ENCODE results near the gene WIPI1. TPM values are rescaled to one million over a fixed set of nuclear protein-coding genes. Genes with fewer than 3 reads are reported as not detected.

The WIPI1 gene
- total and polyA plus RNA-seq, 2 donors: 6.8 to 17.8 TPM

GRCh38 chr17:68462381-68463210 lies 5.3 kb upstream of the WIPI1 start:
- Histone ChIP-seq H3K4me1 (ENCODE audit: control insufficient read depth in 2 of 2, insufficient read depth in 2 of 2, low read length in 2 of 2) (peaks cover 5 to 45% of the 10 kb centered on the region in 2 donors), H3K4me3 (ENCODE audit: low read length in 2 of 2) (no peak overlapping the region), H3K27ac (ENCODE audit: low read depth in 1 of 2, low read length in 1 of 2) (no peak overlapping the region), H3K27me3 (ENCODE audit: control insufficient read depth in 2 of 2, insufficient read depth in 1 of 2, low read length in 1 of 2) (no peaks in the 10 kb centered on the region), H3K36me3 (ENCODE audit: control insufficient read depth in 2 of 2, insufficient read depth in 2 of 2, low read length in 1 of 2) (no peaks in the 10 kb centered on the region), H3K9me3 (ENCODE audit: control insufficient read depth in 2 of 2, insufficient read depth in 1 of 2, low read length in 1 of 2) (no peaks in the 10 kb centered on the region)
- WGBS: 49% methylated on average over 15 of the region's 15 CpGs
- peak; percentile 58 to 93 (median 89) for DNase-seq (ENCODE audit: low read depth in 6 of 9, low spot score in 9 of 9)

- Histone ChIP-seq H3K4me1 (ENCODE audit: control insufficient read depth in 2 of 2, insufficient read depth in 2 of 2, low read length in 2 of 2) (peaks cover 7 to 51% of the 10 kb centered on the region in 2 donors), H3K27ac (ENCODE audit: low read depth in 1 of 2, low read length in 1 of 2) (no peak overlapping the region), H3K27me3 (ENCODE audit: control insufficient read depth in 2 of 2, insufficient read depth in 1 of 2, low read length in 1 of 2) (peaks cover 0 to 3% of the 10 kb centered on the region in 2 donors), H3K9me3 (ENCODE audit: control insufficient read depth in 2 of 2, insufficient read depth in 1 of 2, low read length in 1 of 2) (no peaks in the 10 kb centered on the region), H3K4me3 (ENCODE audit: low read length in 2 of 2) (no peak overlapping the region), H3K36me3 (ENCODE audit: control insufficient read depth in 2 of 2, insufficient read depth in 2 of 2, low read length in 1 of 2) (no peaks in the 10 kb centered on the region)
- WGBS: 13% methylated on average over 5 of the region's 5 CpGs
- peak in 1 of 9 donors; percentile 31 for DNase-seq (ENCODE audit: low read depth in 6 of 9, low spot score in 9 of 9)
These were observed 4.3 kb upstream of the WIPI1 start for GRCh38 chr17:68461589-68461988.

- Histone ChIP-seq H3K4me3 (ENCODE audit: low read length in 2 of 2) (no peak overlapping the region), H3K9me3 (ENCODE audit: control insufficient read depth in 2 of 2, insufficient read depth in 1 of 2, low read length in 1 of 2) (no peaks in the 10 kb centered on the region), H3K27me3 (ENCODE audit: control insufficient read depth in 2 of 2, insufficient read depth in 1 of 2, low read length in 1 of 2) (peaks cover under 1 to 8% of the 10 kb centered on the region in 2 donors), H3K4me1 (ENCODE audit: control insufficient read depth in 2 of 2, insufficient read depth in 2 of 2, low read length in 2 of 2) (peaks cover 10 to 55% of the 10 kb centered on the region in 2 donors), H3K36me3 (ENCODE audit: control insufficient read depth in 2 of 2, insufficient read depth in 2 of 2, low read length in 1 of 2) (no peaks in the 10 kb centered on the region), H3K27ac (ENCODE audit: low read depth in 1 of 2, low read length in 1 of 2) (peak overlapping the region in 1 of 2 donors; percentile 37)
- no peak for DNase-seq (ENCODE audit: low read depth in 6 of 9, low spot score in 9 of 9)
- 99% methylated on average over 1 of the region's 1 CpG for WGBS
These were observed 3.8 kb upstream of the WIPI1 start for GRCh38 chr17:68461122-68461539.

- peak in 1 of 9 donors; percentile 71 for DNase-seq (ENCODE audit: low read depth in 6 of 9, low spot score in 9 of 9)
- peaks cover 10 to 51% of the 10 kb centered on the region in 2 donors for H3K4me1 ChIP-seq (ENCODE audit: control insufficient read depth in 2 of 2, insufficient read depth in 2 of 2, low read length in 2 of 2)
- H3K36me3 ChIP-seq (ENCODE audit: control insufficient read depth in 2 of 2, insufficient read depth in 2 of 2, low read length in 1 of 2): no peaks in the 10 kb centered on the region
- no peak overlapping the region for H3K4me3 ChIP-seq (ENCODE audit: low read length in 2 of 2)
- peak overlapping the region in 1 of 2 donors; percentile 37 for H3K27ac ChIP-seq (ENCODE audit: low read depth in 1 of 2, low read length in 1 of 2)
- no peaks in the 10 kb centered on the region for H3K9me3 ChIP-seq (ENCODE audit: control insufficient read depth in 2 of 2, insufficient read depth in 1 of 2, low read length in 1 of 2)
- H3K27me3 ChIP-seq (ENCODE audit: control insufficient read depth in 2 of 2, insufficient read depth in 1 of 2, low read length in 1 of 2): peaks cover 4 to 10% of the 10 kb centered on the region in 2 donors
These were observed 3.4 kb upstream of the WIPI1 start for GRCh38 chr17:68460715-68461114.

GRCh38 chr17:68460146-68460545 lies 2.9 kb upstream of the WIPI1 start:
- Histone ChIP-seq H3K27me3 (ENCODE audit: control insufficient read depth in 2 of 2, insufficient read depth in 1 of 2, low read length in 1 of 2) (peaks cover 8 to 10% of the 10 kb centered on the region in 2 donors), H3K36me3 (ENCODE audit: control insufficient read depth in 2 of 2, insufficient read depth in 2 of 2, low read length in 1 of 2) (no peaks in the 10 kb centered on the region), H3K4me1 (ENCODE audit: control insufficient read depth in 2 of 2, insufficient read depth in 2 of 2, low read length in 2 of 2) (peaks cover 10 to 51% of the 10 kb centered on the region in 2 donors), H3K27ac (ENCODE audit: low read depth in 1 of 2, low read length in 1 of 2) (peak overlapping the region in 1 of 2 donors; percentile 25), H3K4me3 (ENCODE audit: low read length in 2 of 2) (no peak overlapping the region), H3K9me3 (ENCODE audit: control insufficient read depth in 2 of 2, insufficient read depth in 1 of 2, low read length in 1 of 2) (no peaks in the 10 kb centered on the region)
- no peak for DNase-seq (ENCODE audit: low read depth in 6 of 9, low spot score in 9 of 9)
- 73% methylated on average over 2 of the region's 2 CpGs for WGBS

GRCh38 chr17:68459037-68459639 lies 1.8 kb upstream of the WIPI1 start:
- Histone ChIP-seq H3K27me3 (ENCODE audit: control insufficient read depth in 2 of 2, insufficient read depth in 1 of 2, low read length in 1 of 2) (peaks cover 9 to 10% of the 10 kb centered on the region in 2 donors), H3K9me3 (ENCODE audit: control insufficient read depth in 2 of 2, insufficient read depth in 1 of 2, low read length in 1 of 2) (no peaks in the 10 kb centered on the region), H3K4me3 (ENCODE audit: low read length in 2 of 2) (no peak overlapping the region), H3K27ac (ENCODE audit: low read depth in 1 of 2, low read length in 1 of 2) (no peak overlapping the region), H3K36me3 (ENCODE audit: control insufficient read depth in 2 of 2, insufficient read depth in 2 of 2, low read length in 1 of 2) (no peaks in the 10 kb centered on the region), H3K4me1 (ENCODE audit: control insufficient read depth in 2 of 2, insufficient read depth in 2 of 2, low read length in 2 of 2) (peaks cover 10 to 51% of the 10 kb centered on the region in 2 donors)
- DNase-seq (ENCODE audit: low read depth in 6 of 9, low spot score in 9 of 9): no peak
- 91% methylated on average over 1 of the region's 1 CpG for WGBS

GRCh38 chr17:68458260-68459036 lies 1.2 kb upstream of the WIPI1 start:
- 85% methylated on average over 12 of the region's 12 CpGs for WGBS
- peak overlapping the region; percentile 53 to 72 for H3K4me3 ChIP-seq (ENCODE audit: low read length in 2 of 2)
- peaks cover 10 to 51% of the 10 kb centered on the region in 2 donors for H3K4me1 ChIP-seq (ENCODE audit: control insufficient read depth in 2 of 2, insufficient read depth in 2 of 2, low read length in 2 of 2)
- H3K9me3 ChIP-seq (ENCODE audit: control insufficient read depth in 2 of 2, insufficient read depth in 1 of 2, low read length in 1 of 2): no peaks in the 10 kb centered on the region
- H3K27ac ChIP-seq (ENCODE audit: low read depth in 1 of 2, low read length in 1 of 2): peak overlapping the region; percentile 58 to 60
- no peak for DNase-seq (ENCODE audit: low read depth in 6 of 9, low spot score in 9 of 9)
- H3K36me3 ChIP-seq (ENCODE audit: control insufficient read depth in 2 of 2, insufficient read depth in 2 of 2, low read length in 1 of 2): no peaks in the 10 kb centered on the region
- peaks cover 9 to 10% of the 10 kb centered on the region in 2 donors for H3K27me3 ChIP-seq (ENCODE audit: control insufficient read depth in 2 of 2, insufficient read depth in 1 of 2, low read length in 1 of 2)

GRCh38 chr17:68457539-68458259 lies 403 bp upstream of the WIPI1 start:
- no peaks in the 10 kb centered on the region for H3K36me3 ChIP-seq (ENCODE audit: control insufficient read depth in 2 of 2, insufficient read depth in 2 of 2, low read length in 1 of 2)
- no peaks in the 10 kb centered on the region for H3K9me3 ChIP-seq (ENCODE audit: control insufficient read depth in 2 of 2, insufficient read depth in 1 of 2, low read length in 1 of 2)
- DNase-seq (ENCODE audit: low read depth in 6 of 9, low spot score in 9 of 9): peak; percentile 84 to 98 (median 94)
- H3K4me1 ChIP-seq (ENCODE audit: control insufficient read depth in 2 of 2, insufficient read depth in 2 of 2, low read length in 2 of 2): peaks cover 10 to 54% of the 10 kb centered on the region in 2 donors
- H3K27me3 ChIP-seq (ENCODE audit: control insufficient read depth in 2 of 2, insufficient read depth in 1 of 2, low read length in 1 of 2): peaks cover 9 to 10% of the 10 kb centered on the region in 2 donors
- H3K4me3 ChIP-seq (ENCODE audit: low read length in 2 of 2): peak overlapping the region; percentile 53 to 72
- peak overlapping the region; percentile 58 to 60 for H3K27ac ChIP-seq (ENCODE audit: low read depth in 1 of 2, low read length in 1 of 2)
- 1% methylated on average over 54 of the region's 54 CpGs for WGBS
